22Rv1 (cell line): ENCODE data around the gene PI4K2A.

Experiments
- H3K27ac ChIP-seq: fragments of 450-650 bp; 2 replicates; pipeline ENCODE4 v1.5.1; 2017
- ZFX ChIP-seq: fragments of 450-650 bp; IDR thresholded peaks from 2 replicates; pipeline ENCODE4 v1.6.1; 2017; ENCODE audit warnings: antibody characterized with exemption, borderline replicate concordance
- TF ChIP-seq, protein P1 (sequence below): fragments of 450-650 bp; IDR thresholded peaks from 2 replicates; pipeline ENCODE4 v1.5.1; 2017; ENCODE audit warnings: mild to moderate bottlenecking

PI4K2A gene

DNA sequence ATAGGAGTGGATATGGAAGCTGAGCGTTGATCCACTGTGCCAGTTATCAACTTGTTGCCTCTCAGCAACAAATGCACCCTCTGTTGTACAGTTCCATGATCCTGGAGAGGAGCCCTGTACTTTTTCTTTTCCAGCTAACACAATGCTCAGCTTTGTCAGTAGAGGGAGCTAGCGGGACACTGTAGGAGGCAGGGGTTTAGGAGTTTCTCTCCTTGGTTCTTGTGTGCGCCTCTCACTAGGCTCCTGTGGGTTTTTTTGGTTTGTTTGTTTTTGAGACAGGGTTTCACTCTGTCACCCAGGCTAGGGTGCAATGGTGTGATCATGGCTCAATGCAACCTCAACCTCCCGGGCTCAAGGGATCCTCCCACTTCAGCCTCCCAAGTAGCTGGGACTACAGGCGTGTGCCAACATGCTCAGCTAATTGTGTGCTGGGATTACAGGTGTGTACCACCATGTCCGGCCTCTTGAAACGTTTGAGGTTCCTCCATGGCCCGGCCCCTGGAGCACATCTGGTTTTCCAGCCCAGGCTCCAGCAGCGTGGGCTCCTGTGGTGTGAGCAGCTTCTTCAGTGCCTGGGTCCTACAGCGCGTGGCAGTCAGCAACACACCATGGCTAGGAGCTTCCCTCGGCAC, 61.1 kb downstream of the PI4K2A start:
- H3K27ac ChIP-seq: no peak overlapping the region
- TF ChIP-seq, protein P1, sequence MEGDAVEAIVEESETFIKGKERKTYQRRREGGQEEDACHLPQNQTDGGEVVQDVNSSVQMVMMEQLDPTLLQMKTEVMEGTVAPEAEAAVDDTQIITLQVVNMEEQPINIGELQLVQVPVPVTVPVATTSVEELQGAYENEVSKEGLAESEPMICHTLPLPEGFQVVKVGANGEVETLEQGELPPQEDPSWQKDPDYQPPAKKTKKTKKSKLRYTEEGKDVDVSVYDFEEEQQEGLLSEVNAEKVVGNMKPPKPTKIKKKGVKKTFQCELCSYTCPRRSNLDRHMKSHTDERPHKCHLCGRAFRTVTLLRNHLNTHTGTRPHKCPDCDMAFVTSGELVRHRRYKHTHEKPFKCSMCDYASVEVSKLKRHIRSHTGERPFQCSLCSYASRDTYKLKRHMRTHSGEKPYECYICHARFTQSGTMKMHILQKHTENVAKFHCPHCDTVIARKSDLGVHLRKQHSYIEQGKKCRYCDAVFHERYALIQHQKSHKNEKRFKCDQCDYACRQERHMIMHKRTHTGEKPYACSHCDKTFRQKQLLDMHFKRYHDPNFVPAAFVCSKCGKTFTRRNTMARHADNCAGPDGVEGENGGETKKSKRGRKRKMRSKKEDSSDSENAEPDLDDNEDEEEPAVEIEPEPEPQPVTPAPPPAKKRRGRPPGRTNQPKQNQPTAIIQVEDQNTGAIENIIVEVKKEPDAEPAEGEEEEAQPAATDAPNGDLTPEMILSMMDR: peak; percentile 96
- no peak for TF ChIP-seq ZFX

DNA sequence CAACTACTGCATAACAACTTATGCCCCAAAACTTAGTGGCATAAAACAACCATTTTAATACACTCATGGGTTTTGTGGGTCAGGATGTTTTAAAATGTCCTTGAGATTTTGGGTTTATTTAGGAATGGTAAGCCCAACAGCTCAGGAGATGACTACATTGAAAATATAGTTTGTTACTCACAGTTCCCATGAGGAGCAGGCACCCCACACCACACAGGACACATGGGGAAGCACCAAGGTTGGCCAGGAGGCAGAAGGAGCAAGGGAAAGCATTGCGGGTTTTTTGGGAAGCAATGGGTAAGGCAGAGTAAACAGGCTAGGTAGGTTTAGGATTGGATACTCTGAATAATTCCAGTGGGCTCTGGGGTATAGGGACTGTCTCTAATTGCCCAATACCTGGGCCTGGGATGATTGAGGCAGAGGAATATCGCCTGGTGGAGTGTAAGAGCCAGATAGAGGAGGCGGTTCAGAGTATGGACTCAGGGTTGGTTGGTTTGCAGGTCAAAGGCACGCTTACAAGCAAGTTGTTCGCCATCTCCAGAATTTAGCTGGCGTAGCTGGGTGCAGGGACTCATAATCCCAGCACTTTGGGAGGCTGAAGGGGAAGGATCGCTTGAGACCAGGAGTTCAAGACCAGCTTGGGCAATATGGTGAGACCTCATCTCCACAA, 63.1 kb downstream of the PI4K2A start:
- no peak overlapping the region for H3K27ac ChIP-seq
- TF ChIP-seq, protein P1: no peak
- TF ChIP-seq ZFX: no peak

DNA sequence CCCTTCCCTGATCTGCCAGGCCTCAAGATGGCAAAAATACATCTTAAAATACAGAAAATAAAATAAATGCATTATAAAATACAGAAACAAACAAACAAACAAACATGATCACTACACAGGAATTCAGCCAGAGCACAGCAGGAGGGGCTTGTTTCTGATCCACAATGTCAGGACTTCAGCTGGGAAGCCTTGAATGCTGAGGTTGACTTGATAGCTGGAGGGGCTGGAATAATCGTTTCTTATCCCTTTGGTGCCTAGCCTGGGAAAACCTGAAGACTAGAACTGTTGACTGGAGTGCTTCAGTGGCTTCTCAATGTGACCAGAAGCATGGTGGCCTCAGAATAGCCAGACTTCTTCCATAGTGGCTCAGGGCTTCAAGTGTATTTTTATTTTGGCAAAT, 63.9 kb downstream of the PI4K2A start:
- no peak for TF ChIP-seq ZFX
- TF ChIP-seq, protein P1: no peak
- H3K27ac ChIP-seq: no peak overlapping the region

DNA sequence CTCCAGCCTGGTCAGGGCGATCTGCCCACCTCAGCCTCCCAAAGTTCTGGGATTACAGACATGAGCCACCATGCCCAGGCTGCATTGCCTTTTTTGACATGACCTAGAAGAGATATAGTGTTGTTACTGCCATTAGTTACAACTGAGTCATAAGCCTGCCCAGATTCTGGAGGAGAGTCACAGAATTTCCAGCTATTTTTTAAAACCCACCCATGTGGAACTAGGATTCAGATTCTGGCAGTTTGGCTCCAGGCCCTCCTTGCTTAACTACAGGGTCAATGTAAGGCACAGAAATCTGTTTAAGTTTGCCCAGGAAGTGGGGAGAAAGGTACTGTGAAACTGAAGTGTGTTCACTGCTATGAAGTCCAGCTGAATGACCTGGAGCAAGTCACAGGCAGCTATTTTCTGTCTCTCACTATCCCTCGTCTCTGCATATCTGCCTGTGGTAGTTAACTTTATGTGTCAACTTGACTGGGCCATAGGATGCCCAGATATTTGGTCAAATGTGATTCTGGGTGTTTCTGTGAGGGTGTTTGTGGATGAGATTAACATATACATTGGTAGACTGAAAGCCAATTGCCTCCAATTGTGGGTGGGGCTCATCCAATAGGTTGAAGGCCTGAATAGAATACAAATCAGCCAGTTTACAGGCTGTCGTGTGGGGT, 64.7 kb downstream of the PI4K2A start:
- TF ChIP-seq, protein P1: no peak
- TF ChIP-seq ZFX: no peak
- no peak overlapping the region for H3K27ac ChIP-seq

DNA sequence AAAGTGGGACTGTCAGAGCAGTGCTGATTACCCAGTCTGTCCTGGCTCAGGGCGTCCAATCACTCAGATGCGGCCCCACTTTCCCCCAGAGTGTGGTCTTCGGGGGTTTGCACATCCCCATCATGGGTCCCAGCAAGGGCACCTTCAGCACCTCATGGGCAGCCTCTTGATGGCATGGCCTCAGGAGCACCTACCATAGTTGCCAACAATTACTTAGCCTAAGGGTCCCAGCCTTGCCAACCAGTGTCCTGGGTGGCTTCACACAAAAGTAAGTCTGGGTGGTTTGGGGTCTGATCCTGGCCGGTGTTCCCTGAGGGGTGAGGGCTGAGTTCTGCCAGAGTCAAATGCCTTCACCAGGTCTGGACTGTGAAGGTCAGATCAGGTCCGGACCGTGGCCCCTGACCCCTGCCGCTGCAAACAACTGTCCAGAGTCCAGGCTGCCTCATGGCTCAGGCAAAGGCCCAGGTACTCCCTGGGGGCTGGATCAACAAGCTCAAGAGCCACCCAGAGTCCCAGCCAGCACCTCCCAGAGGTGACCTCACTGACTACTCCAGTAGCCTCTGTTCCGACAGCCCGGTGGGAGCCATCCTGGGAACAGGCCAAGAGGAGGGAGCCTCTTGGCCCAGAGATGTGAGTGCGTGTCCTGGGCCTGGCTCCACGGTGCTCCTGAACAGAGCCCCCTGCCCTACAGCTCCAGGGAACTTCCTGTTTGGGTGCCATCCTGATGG, 66.8 kb downstream of the PI4K2A start:
- H3K27ac ChIP-seq: no peak overlapping the region
- TF ChIP-seq ZFX: no peak
- TF ChIP-seq, protein P1: no peak

DNA sequence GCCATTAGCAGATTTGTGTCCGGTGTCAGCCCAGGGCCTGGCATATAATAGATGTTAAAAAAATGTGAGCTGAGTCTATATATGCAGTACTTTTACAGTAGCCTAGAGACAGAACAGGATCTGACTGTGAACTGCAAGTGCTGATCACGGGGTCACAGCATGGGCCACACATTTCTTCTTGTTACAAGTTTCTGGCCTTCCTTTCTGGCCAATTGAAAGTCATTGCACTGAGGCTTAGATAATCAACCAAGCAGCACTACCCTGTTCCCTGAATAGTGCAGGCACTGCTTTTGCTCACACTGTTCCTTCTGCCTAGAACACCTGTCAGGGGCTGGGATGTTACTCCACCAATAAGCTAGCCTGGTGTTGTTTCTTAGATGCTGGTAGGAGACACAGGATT, 67.7 kb downstream of the PI4K2A start:
- no peak overlapping the region for H3K27ac ChIP-seq
- TF ChIP-seq ZFX: no peak
- TF ChIP-seq, protein P1: no peak
